H9 (cell line): ENCODE data around the gene EXD1. TPM values are rescaled to one million over a fixed set of nuclear protein-coding genes. Genes with fewer than 3 reads are reported as not detected.

ENCODE experiments used
- DNase-seq: peaks from one replicate; pipeline ENCODE4 v3.0.0-alpha.2; 2017
- H2AFZ ChIP-seq: one replicate; pipeline ENCODE4 v1.6.1; 2013; ENCODE audit warnings: mild to moderate bottlenecking, low read length, control low read depth, moderate library complexity
- H2AK5ac ChIP-seq: 2 replicates; pipeline ENCODE4 v1.6.1; 2013; ENCODE audit warnings: low read length, control low read depth, mixed read lengths; ENCODE audit not compliant: insufficient read length
- H2BK120ac ChIP-seq: one replicate; pipeline ENCODE4 v1.6.1; 2013; ENCODE audit warnings: low read depth, mild to moderate bottlenecking, low read length, control low read depth, inconsistent platforms; ENCODE audit not compliant: poor library complexity, severe bottlenecking
- H2BK12ac ChIP-seq: 2 replicates; pipeline ENCODE4 v1.6.1; 2013; ENCODE audit warnings: low read length, control low read depth, mixed read lengths, low read depth; ENCODE audit not compliant: insufficient read length
- H2BK15ac ChIP-seq: 2 replicates; pipeline ENCODE4 v1.6.1; 2013; ENCODE audit warnings: low read depth, low read length, control low read depth
- H2BK20ac ChIP-seq: one replicate; pipeline ENCODE4 v1.6.1; 2013; ENCODE audit warnings: low read depth, mild to moderate bottlenecking, low read length, control low read depth, inconsistent platforms; ENCODE audit not compliant: poor library complexity, severe bottlenecking
- H2BK5ac ChIP-seq: 2 replicates; pipeline ENCODE4 v1.6.1; 2013; ENCODE audit warnings: low read length, control low read depth, mixed read lengths; ENCODE audit not compliant: insufficient read length
- H3K14ac ChIP-seq: 2 replicates; pipeline ENCODE4 v1.6.1; 2013; ENCODE audit warnings: low read length, control low read depth; ENCODE audit not compliant: insufficient read depth
- H3K18ac ChIP-seq: 2 replicates; pipeline ENCODE4 v1.6.1; 2013; ENCODE audit warnings: low read depth, mild to moderate bottlenecking, mixed read lengths, low read length, control low read depth; ENCODE audit not compliant: insufficient read length
- H3K23ac ChIP-seq: 2 replicates; pipeline ENCODE4 v1.6.1; 2013; ENCODE audit warnings: low read length, control low read depth, mixed read lengths, low read depth; ENCODE audit not compliant: insufficient read length
- H3K23me2 ChIP-seq: 2 replicates; pipeline ENCODE4 v1.6.1; 2013; ENCODE audit warnings: low read depth, mild to moderate bottlenecking, mixed read lengths, low read length, control low read depth; ENCODE audit not compliant: insufficient read length, poor library complexity, severe bottlenecking
- H3K27ac ChIP-seq: 2 replicates; pipeline ENCODE4 v1.5.1; 2013; ENCODE audit warnings: low read length, control low read depth, mixed read lengths, low read depth; ENCODE audit not compliant: insufficient read length
- H3K27me3 ChIP-seq: 2 replicates; pipeline ENCODE4 v1.6.1; 2013; ENCODE audit warnings: low read length, control low read depth, inconsistent platforms; ENCODE audit not compliant: insufficient read depth
- H3K4ac ChIP-seq: 2 replicates; pipeline ENCODE4 v1.6.1; 2013; ENCODE audit warnings: low read depth, mild to moderate bottlenecking, control low read depth, inconsistent platforms, low read length, moderate library complexity
- H3K4me1 ChIP-seq: 2 replicates; pipeline ENCODE4 v1.6.1; 2013; ENCODE audit warnings: low read length, control low read depth, inconsistent platforms; ENCODE audit not compliant: insufficient read depth
- H3K4me2 ChIP-seq: 2 replicates; pipeline ENCODE4 v1.6.1; 2013; ENCODE audit warnings: low read length, control low read depth, mixed read lengths; ENCODE audit not compliant: insufficient read length, insufficient read depth
- H3K56ac ChIP-seq: 2 replicates; pipeline ENCODE4 v1.6.1; 2013; ENCODE audit warnings: low read depth, mild to moderate bottlenecking, mixed read lengths, low read length, control low read depth; ENCODE audit not compliant: insufficient read length
- H3K79me1 ChIP-seq: 2 replicates; pipeline ENCODE4 v1.6.1; 2013; ENCODE audit warnings: low read depth, mild to moderate bottlenecking, moderate library complexity, low read length, control low read depth, inconsistent platforms; ENCODE audit not compliant: insufficient read depth, poor library complexity, severe bottlenecking
- H3K79me2 ChIP-seq: 2 replicates; pipeline ENCODE4 v1.6.1; 2013; ENCODE audit warnings: low read length, control low read depth, inconsistent platforms; ENCODE audit not compliant: insufficient read depth
- H3K9ac ChIP-seq: 2 replicates; pipeline ENCODE4 v1.6.1; 2013; ENCODE audit warnings: low read length, control low read depth, mixed read lengths; ENCODE audit not compliant: insufficient read length; ENCODE audit errors: extremely low read depth
- H3K9me3 ChIP-seq: one replicate; pipeline ENCODE4 v1.6.1; 2013; ENCODE audit warnings: low read depth, low read length, inconsistent platforms; ENCODE audit not compliant: control insufficient read depth
- H3T11ph ChIP-seq: one replicate; pipeline ENCODE4 v1.6.1; 2013; ENCODE audit warnings: mild to moderate bottlenecking, low read length, control low read depth, inconsistent platforms
- H4K20me1 ChIP-seq: one replicate; pipeline ENCODE4 v1.6.1; 2013; ENCODE audit not compliant: control insufficient read depth, insufficient read length, insufficient read depth
- H4K5ac ChIP-seq: 2 replicates; pipeline ENCODE4 v1.6.1; 2013; ENCODE audit warnings: low read depth, mild to moderate bottlenecking, mixed read lengths, low read length, control low read depth; ENCODE audit not compliant: insufficient read length
- H4K8ac ChIP-seq: replicated peaks from 2 replicates; pipeline ENCODE4 v1.6.1; 2013; ENCODE audit warnings: low read length, control low read depth, mixed read lengths, low read depth; ENCODE audit not compliant: insufficient read length
- H4K91ac ChIP-seq: 2 replicates; pipeline ENCODE4 v1.6.1; 2013; ENCODE audit warnings: low read depth, mild to moderate bottlenecking, moderate library complexity, mixed read lengths, low read length, control low read depth; ENCODE audit not compliant: insufficient read length
- H3K27ac Mint-ChIP-seq, 3 experiments: 2 replicates in 2 of 3; 3 replicates in 1 of 3; pipeline ENCODE4 v1.8.0; 2020 to 2021; ENCODE audit warnings: mixed read lengths in 3 of 3, mild to moderate bottlenecking in 1 of 3, moderate library complexity in 1 of 3
- H3K27me3 Mint-ChIP-seq: 2 replicates; pipeline ENCODE4 v1.8.0; 2021; ENCODE audit warnings: low read depth, mild to moderate bottlenecking, moderate library complexity, mixed read lengths
- H3K36me3 Mint-ChIP-seq, 3 experiments: 2 replicates in 2 of 3; 3 replicates in 1 of 3; pipeline ENCODE4 v1.8.0; 2020 to 2021; ENCODE audit warnings: low read depth in 3 of 3, mixed read lengths in 3 of 3; ENCODE audit not compliant: insufficient read depth in 1 of 3
- H3K4me1 Mint-ChIP-seq, 2 experiments: 2 replicates each; pipeline ENCODE4 v1.8.0; 2020; ENCODE audit warnings: mixed read lengths in 2 of 2
- H3K4me3 Mint-ChIP-seq, 2 experiments: 2 replicates in 1 of 2; 3 replicates in 1 of 2; pipeline ENCODE4 v1.8.0; 2020 to 2021; ENCODE audit warnings: mild to moderate bottlenecking in 2 of 2, mixed read lengths in 2 of 2, moderate library complexity in 1 of 2
- H3K9me3 Mint-ChIP-seq, 2 experiments: 2 replicates in 1 of 2; 3 replicates in 1 of 2; pipeline ENCODE4 v1.8.0; 2020; ENCODE audit warnings: mild to moderate bottlenecking in 2 of 2, mixed read lengths in 2 of 2, moderate library complexity in 1 of 2
- CTCF ChIP-seq: fragments of 200-600 bp; sonication (generic); conservative IDR thresholded peaks from 3 replicates; pipeline ENCODE4 v1.8.0; 2021; ENCODE audit warnings: antibody characterized with exemption, mild to moderate bottlenecking
- WGBS: extraction: QIAGEN DNeasy Blood & Tissue Kit; methylation state at CpG from one replicate; pipeline ENCODE4 v1.1.7; 2013; ENCODE audit warnings: missing lambda C conversion rate, low lambda C conversion rate, mixed read lengths; ENCODE audit not compliant: insufficient read length; ENCODE audit errors: extremely low coverage; 5-methylcytosine and 5-hydroxymethylcytosine counted together
- long read RNA-seq: library from polyadenylated mRNA; unstranded; transcript quantifications from one replicate; pipeline ENCODE4 v2.0.0, GENCODE V29; 2020
- total RNA-seq: library from RNA; stranded (reverse); gene quantifications from 2 replicates; pipeline ENCODE4 v1.2.1, GENCODE V29; 2021

The EXD1 gene
- not detected in 2 replicates for total RNA-seq
- long read RNA-seq, partial matches to known transcripts: 0 of 1 reads
- long read RNA-seq, other reads (novel, unspliced or antisense): 1 of 1 reads

- H3K9me3 Mint-ChIP-seq: peaks cover 0 to 4% of the 10 kb centered on the region in 2 experiments; a peak in 1 of 5 replicates
Observed at GRCh38 chr15:41230650-41231421, at the start of gene EXD1, which contains the start of gene CHP1. Gene EXD1 (minus strand): TSS chr15:41230757. CDS start chr15:41226575, 4,182 bp downstream. Gene CHP1 (plus strand): TSS chr15:41231268. CDS start chr15:41231383, 115 bp downstream.

More at GRCh38 chr15:41230650-41231421, at the start of gene EXD1, which contains the start of gene CHP1:
- peak within 1 kb of the TSS; percentile 78 for H3K18ac ChIP-seq
- no peak within 1 kb of the TSS for H2BK12ac ChIP-seq
- no peaks in the 10 kb centered on the region for H3K79me1 ChIP-seq
- peak; percentile 100 for TF ChIP-seq CTCF
- no peak within 1 kb of the TSS for H4K5ac ChIP-seq
- H3K9ac ChIP-seq: peak within 1 kb of the TSS; percentile 62
- H4K91ac ChIP-seq: no peak within 1 kb of the TSS
- no peaks in the 10 kb centered on the region for H4K20me1 ChIP-seq
- no peak within 1 kb of the TSS for H4K8ac ChIP-seq
- peak within 1 kb of the TSS; percentile 80; the same call in 1 of the 2 replicates for H3K14ac ChIP-seq
- no peaks in the 10 kb centered on the region for H3K9me3 ChIP-seq
- no peak within 1 kb of the TSS for H2BK120ac ChIP-seq
- no peak within 1 kb of the TSS for H2AFZ ChIP-seq
- H3K23ac ChIP-seq: no peak within 1 kb of the TSS
- Mint-ChIP-seq H3K27ac (peak within 1 kb of the TSS; percentile 92 to 96 (median 94); a peak in 6 of 7 replicates), H3K27me3 (peaks cover 13% of the 10 kb centered on the region), H3K4me3 (peak within 1 kb of the TSS; percentile 91 to 92), H3K4me1 (peaks cover 11 to 15% of the 10 kb centered on the region in 2 experiments; a peak in 3 of 4 replicates), H3K36me3 (no peaks in the 10 kb centered on the region; a peak in 1 of 7 replicates)
- no peak within 1 kb of the TSS for H3K4ac ChIP-seq
- H3K56ac ChIP-seq: no peak within 1 kb of the TSS
- H3K27ac ChIP-seq: no peak within 1 kb of the TSS
- no peak within 1 kb of the TSS for H2BK15ac ChIP-seq
- peak; percentile 98 for DNase-seq
- H3K27me3 ChIP-seq: no peaks in the 10 kb centered on the region
- H3K4me2 ChIP-seq: peak within 1 kb of the TSS; percentile 60
- no peaks in the 10 kb centered on the region for H3K4me1 ChIP-seq
- no peaks in the 10 kb centered on the region for H3K23me2 ChIP-seq
- no peaks in the 10 kb centered on the region for H3K79me2 ChIP-seq
- H2AK5ac ChIP-seq: no peak within 1 kb of the TSS
- no CpG with 5 or more reads among the region's 72 CpGs for WGBS
- H3T11ph ChIP-seq: no peak within 1 kb of the TSS
- H2BK20ac ChIP-seq: no peak within 1 kb of the TSS
- no peak within 1 kb of the TSS for H2BK5ac ChIP-seq
